Measurements from ENCODE around the gene NAGK.

The NAGK gene

DNA sequence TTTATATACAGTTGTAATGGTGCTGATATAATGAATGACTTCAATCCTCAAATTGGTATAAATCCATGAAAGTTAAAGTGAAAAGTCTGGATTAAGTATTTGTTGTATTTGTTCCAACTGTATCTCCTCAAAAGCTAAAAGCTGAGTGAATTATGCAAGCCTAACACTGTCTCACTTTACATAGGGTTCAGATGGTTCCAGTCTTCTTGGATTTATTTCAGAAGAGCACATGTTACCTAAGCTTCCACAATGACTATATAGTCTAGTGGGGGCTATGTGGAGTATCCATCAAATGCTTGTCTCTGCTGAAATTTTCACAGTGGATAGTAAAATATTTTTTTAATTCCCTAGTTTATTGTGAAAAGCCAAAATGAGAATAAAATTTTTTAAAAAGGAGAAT is 48.6 kb downstream of the NAGK start:
- DNase-seq: no peak

GRCh38 chr2:71120195-71120594 is 51.7 kb downstream of the NAGK start:
- no peak for DNase-seq

DNA sequence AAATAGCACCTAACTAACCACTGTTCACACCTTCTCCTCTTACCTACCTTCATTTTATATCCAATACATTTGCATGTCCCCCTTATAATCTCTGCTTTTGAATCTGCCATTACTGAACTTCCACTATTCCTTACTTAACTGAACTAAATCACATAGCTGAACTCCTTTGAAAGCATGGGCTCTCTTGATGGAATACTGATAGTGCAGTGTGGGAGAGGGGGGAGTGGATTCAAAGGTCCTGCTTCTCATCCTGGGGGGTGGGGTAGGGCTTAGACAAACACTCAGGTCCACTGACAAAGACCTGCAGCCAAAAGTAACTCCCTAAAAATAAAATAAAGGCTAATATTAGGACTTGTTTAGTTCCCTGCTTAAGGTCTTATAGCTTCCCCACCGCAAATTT is 53.0 kb downstream of the NAGK start:
- no peak for DNase-seq

- no peak for DNase-seq
Observed at GRCh38 chr2:71122387-71123298, 54.2 kb downstream of the NAGK start.

DNA sequence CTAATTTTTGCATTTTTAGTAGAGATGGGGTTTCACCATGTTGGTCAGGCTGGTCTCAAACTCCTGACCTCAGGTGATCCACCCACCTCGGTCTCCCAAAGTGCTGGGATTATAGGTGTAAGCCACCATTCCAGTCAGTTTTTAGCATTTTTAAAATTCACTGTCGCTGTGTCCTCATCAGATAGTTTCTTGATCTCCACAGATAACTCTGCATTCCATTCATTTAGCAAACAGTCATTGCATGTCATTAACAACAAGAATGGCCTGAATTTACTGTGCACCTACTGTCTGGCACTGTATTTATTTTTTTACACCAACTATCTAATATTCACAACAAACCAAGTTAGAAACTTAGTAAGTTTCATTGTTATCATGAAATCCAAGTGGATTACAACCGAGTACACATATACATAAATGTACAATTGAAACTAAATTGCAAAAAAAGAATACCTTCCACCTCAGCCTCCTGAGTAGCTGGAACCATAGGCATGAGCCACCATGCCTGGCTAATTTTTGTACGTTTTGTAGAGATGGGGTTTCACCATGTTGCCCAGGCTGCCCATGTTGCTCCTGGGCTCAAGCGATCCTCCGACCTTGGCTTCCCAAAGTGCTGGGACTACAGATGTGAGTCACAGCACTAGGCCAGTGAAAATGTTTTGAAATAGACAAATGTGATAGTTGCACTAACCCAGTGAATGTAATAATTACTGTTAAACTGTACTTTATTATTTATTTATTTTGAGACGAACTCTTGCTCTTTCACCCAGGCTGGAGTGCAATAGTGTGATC is 57.3 kb downstream of the NAGK start:
- DNase-seq: no peak

- no peak for DNase-seq
Observed at GRCh38 chr2:71126957-71127356, 58.5 kb downstream of the NAGK start.
